Activated naive CD8-positive, alpha-beta T cell treated with anti-CD3 and anti-CD28 coated beads, Interleukin-2, amount 50 U/mL, for 24 hours (primary cell): ENCODE data around the gene FAIM.

Experiments
- ATAC-seq: fragments of 150-1000 bp; cut with Tn5 transposase; one replicate; pipeline ENCODE4 v1.10.0; 2021
- DNase-seq: peaks from one replicate; pipeline ENCODE4 v3.0.0; 2021
- H3K27ac Mint-ChIP-seq: one replicate; pipeline ENCODE4 v1.8.0; 2021; ENCODE audit warnings: mild to moderate bottlenecking, mixed read lengths
- H3K27me3 Mint-ChIP-seq: one replicate; pipeline ENCODE4 v1.8.0; 2021; ENCODE audit warnings: mixed read lengths
- H3K36me3 Mint-ChIP-seq: one replicate; pipeline ENCODE4 v1.8.0; 2021; ENCODE audit warnings: low read depth, mixed read lengths
- H3K4me1 Mint-ChIP-seq: one replicate; pipeline ENCODE4 v1.8.0; 2021; ENCODE audit warnings: mixed read lengths
- H3K4me3 Mint-ChIP-seq: one replicate; pipeline ENCODE4 v1.8.0; 2021; ENCODE audit warnings: mild to moderate bottlenecking, moderate library complexity, mixed read lengths
- H3K9me3 Mint-ChIP-seq: one replicate; pipeline ENCODE4 v1.8.0; 2021; ENCODE audit warnings: mixed read lengths

FAIM gene

DNA sequence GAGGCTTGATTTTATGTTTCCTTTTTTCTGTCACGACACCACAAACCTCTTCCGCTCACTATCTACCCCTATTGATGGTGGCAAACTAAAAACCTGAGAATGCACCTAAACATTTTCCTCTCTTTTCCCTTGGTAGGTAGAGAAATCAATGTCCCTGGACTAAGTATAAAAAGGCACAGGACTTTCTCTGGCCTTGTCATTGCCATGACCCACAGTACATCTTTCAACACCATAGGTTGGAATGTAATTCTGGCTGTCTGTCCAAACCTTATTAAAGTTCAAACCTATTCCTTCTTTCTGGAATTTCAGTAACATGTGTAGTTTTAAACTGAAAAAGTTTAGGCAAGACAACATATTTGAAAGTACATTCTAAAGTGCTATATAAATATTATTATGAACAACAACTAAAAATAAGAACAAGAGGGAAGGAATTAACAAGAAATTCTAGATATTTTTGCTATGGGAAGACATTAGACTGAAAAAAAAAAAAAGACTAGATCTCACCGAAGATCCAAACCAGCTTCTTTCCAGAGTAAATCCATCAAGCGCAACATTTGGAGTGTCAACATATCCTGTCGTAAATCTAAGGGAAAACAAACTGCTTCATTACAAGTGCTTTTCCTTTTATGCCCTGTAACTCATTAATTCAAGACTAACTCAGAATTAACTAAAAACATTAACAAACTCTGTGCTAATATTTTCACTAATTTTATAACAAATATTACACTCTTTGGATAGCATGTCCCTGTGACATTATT is 73.1 kb downstream of the FAIM start:
- H3K27ac Mint-ChIP-seq, result no peak overlapping the region

DNA sequence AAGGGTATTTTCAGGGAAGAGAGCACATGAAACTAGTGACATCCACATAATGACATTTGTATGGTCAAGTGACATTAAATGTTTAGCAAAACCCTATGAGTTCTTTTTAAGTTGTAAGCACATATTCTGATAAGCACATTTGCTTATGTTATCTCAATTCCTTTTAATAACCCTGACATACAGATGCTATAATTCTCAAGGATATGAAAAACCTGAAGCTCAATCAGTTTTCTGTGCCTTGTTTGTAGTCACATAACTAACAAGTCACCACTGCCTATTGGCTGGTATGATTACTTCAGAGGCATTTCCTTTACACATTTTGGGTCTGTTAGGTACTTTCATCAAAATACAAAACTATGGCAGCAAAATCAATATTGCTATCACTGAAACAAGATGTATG is 74.1 kb downstream of the FAIM start:
- no peak for ATAC-seq
- H3K27ac Mint-ChIP-seq, result no peak overlapping the region
- H3K27me3 Mint-ChIP-seq, result no peaks in the 10 kb centered on the region
- H3K9me3 Mint-ChIP-seq, result no peaks in the 10 kb centered on the region
- peaks cover 17% of the 10 kb centered on the region for H3K36me3 Mint-ChIP-seq
- H3K4me3 Mint-ChIP-seq, result no peak overlapping the region
- DNase-seq, result no peak
- H3K4me1 Mint-ChIP-seq, result peaks cover 12% of the 10 kb centered on the region

More for the DNA sequence above, 73.1 kb downstream of the FAIM start:
- Mint-ChIP-seq H3K36me3 (peaks cover 19% of the 10 kb centered on the region), H3K27me3 (no peaks in the 10 kb centered on the region), H3K9me3 (no peaks in the 10 kb centered on the region), H3K4me1 (peaks cover 3% of the 10 kb centered on the region), H3K4me3 (no peak overlapping the region)
- DNase-seq (no peak), ATAC-seq (no peak)
